ENCODE measurements around the gene KLHL11. TPM values are rescaled to one million over a fixed set of nuclear protein-coding genes. Genes with fewer than 3 reads are reported as not detected.
"Not testable (repeated sequence)": the region's sequence is repeated elsewhere in the genome, so short reads cannot be mapped to it uniquely, and the experiment has no call there.

The KLHL11 gene
- total and polyA plus RNA-seq, 4 donors: 0.63 to 27.7 (median 6.8) TPM

GRCh38 chr17:41849251-41849990 lies 15.8 kb downstream of the KLHL11 start:
- peaks cover 1 to 12% (median 9%) of the 10 kb centered on the region in 4 donors for H3K36me3 ChIP-seq (ENCODE audit: control insufficient read depth in 4 of 4, insufficient read depth in 4 of 4, low read length in 4 of 4)
- H3K27ac ChIP-seq (ENCODE audit: low read depth in 1 of 2, low read length in 1 of 2): no peak overlapping the region
- no peaks in the 10 kb centered on the region for H3K9me3 ChIP-seq (ENCODE audit: control insufficient read depth in 4 of 4, insufficient read depth in 3 of 4, low read length in 3 of 4)
- H3K9ac ChIP-seq (ENCODE audit: insufficient read depth in 1 of 2, low read length in 2 of 2): no peak overlapping the region
- no peak for ATAC-seq (ENCODE audit: insufficient read depth, low FRiP score)
- TF ChIP-seq CTCF (IDR thresholded peaks at IDR 0.05; ENCODE audit: control extremely low read depth, extremely low read depth): no peak
- peaks cover 0 to 10% (median 5%) of the 10 kb centered on the region in 5 donors for H3K4me1 ChIP-seq (ENCODE audit: control insufficient read depth in 5 of 5, insufficient read depth in 5 of 5, low read length in 5 of 5)
- H3K4me3 ChIP-seq: no peak overlapping the region
- DNase-seq: no peak
- no peaks in the 10 kb centered on the region for H3K27me3 ChIP-seq (ENCODE audit: control insufficient read depth in 3 of 3, insufficient read depth in 3 of 3, low read length in 2 of 3)
- 81 to 88% methylated on average over 4 of the region's 4 CpGs for WGBS, 2 donors

GRCh38 chr17:41848788-41849187 lies 16.4 kb downstream of the KLHL11 start:
- peaks cover 0 to 10% (median 5%) of the 10 kb centered on the region in 5 donors for H3K4me1 ChIP-seq (ENCODE audit: control insufficient read depth in 5 of 5, insufficient read depth in 5 of 5, low read length in 5 of 5)
- DNase-seq (no peak), ATAC-seq (ENCODE audit: insufficient read depth, low FRiP score) (no peak)
- H3K27me3 ChIP-seq (ENCODE audit: control insufficient read depth in 3 of 3, insufficient read depth in 3 of 3, low read length in 2 of 3): no peaks in the 10 kb centered on the region
- no peak overlapping the region for H3K9ac ChIP-seq (ENCODE audit: insufficient read depth in 1 of 2, low read length in 2 of 2)
- no peak overlapping the region for H3K27ac ChIP-seq (ENCODE audit: low read depth in 1 of 2, low read length in 1 of 2)
- H3K4me3 ChIP-seq: no peak overlapping the region
- H3K9me3 ChIP-seq (ENCODE audit: control insufficient read depth in 4 of 4, insufficient read depth in 3 of 4, low read length in 3 of 4): no peaks in the 10 kb centered on the region
- 74 to 86% methylated on average over 4 of the region's 4 CpGs for WGBS, 2 donors
- peaks cover 0 to 6% (median 4%) of the 10 kb centered on the region in 4 donors for H3K36me3 ChIP-seq (ENCODE audit: control insufficient read depth in 4 of 4, insufficient read depth in 4 of 4, low read length in 4 of 4)
- no peak for TF ChIP-seq CTCF (IDR thresholded peaks at IDR 0.05; ENCODE audit: control extremely low read depth, extremely low read depth)

- H3K4me1 ChIP-seq (ENCODE audit: control insufficient read depth in 5 of 5, insufficient read depth in 5 of 5, low read length in 5 of 5): peaks cover 0 to 6% (median 0%) of the 10 kb centered on the region in 5 donors
- no peak overlapping the region for H3K4me3 ChIP-seq
- H3K36me3 ChIP-seq (ENCODE audit: control insufficient read depth in 4 of 4, insufficient read depth in 4 of 4, low read length in 4 of 4): peaks cover 0 to 2% (median 0%) of the 10 kb centered on the region in 4 donors
- no peak overlapping the region for H3K9ac ChIP-seq (ENCODE audit: insufficient read depth in 1 of 2, low read length in 2 of 2)
- 93 to 94% methylated on average over 6 of the region's 6 CpGs for WGBS, 2 donors
- no peak overlapping the region for H3K27ac ChIP-seq (ENCODE audit: low read depth in 1 of 2, low read length in 1 of 2)
- no peaks in the 10 kb centered on the region for H3K27me3 ChIP-seq (ENCODE audit: control insufficient read depth in 3 of 3, insufficient read depth in 3 of 3, low read length in 2 of 3)
- DNase-seq: no peak
- H3K9me3 ChIP-seq (ENCODE audit: control insufficient read depth in 4 of 4, insufficient read depth in 3 of 4, low read length in 3 of 4): no peaks in the 10 kb centered on the region
- no peak for TF ChIP-seq CTCF (IDR thresholded peaks at IDR 0.05; ENCODE audit: control extremely low read depth, extremely low read depth)
- no peak for ATAC-seq (ENCODE audit: insufficient read depth, low FRiP score)
Measured at GRCh38 chr17:41844971-41845370, 20.3 kb downstream of the KLHL11 start.

GRCh38 chr17:41840781-41841180 lies 24.4 kb downstream of the KLHL11 start:
- DNase-seq; ATAC-seq (ENCODE audit: insufficient read depth, low FRiP score); H3K9ac ChIP-seq (ENCODE audit: insufficient read depth in 1 of 2, low read length in 2 of 2); H3K36me3 ChIP-seq (ENCODE audit: control insufficient read depth in 4 of 4, insufficient read depth in 4 of 4, low read length in 4 of 4); H3K27ac ChIP-seq (ENCODE audit: low read depth in 1 of 2, low read length in 1 of 2); H3K4me3 ChIP-seq; H3K27me3 ChIP-seq (ENCODE audit: control insufficient read depth in 3 of 3, insufficient read depth in 3 of 3, low read length in 2 of 3); H3K9me3 ChIP-seq (ENCODE audit: control insufficient read depth in 4 of 4, insufficient read depth in 3 of 4, low read length in 3 of 4); H3K4me1 ChIP-seq (ENCODE audit: control insufficient read depth in 5 of 5, insufficient read depth in 5 of 5, low read length in 5 of 5): not testable (repeated sequence)
- 58 to 87% methylated on average over 6 of the region's 6 CpGs for WGBS, 2 donors

GRCh38 chr17:41839448-41839847 lies 25.8 kb downstream of the KLHL11 start:
- 95 to 100% methylated on average over 2 of the region's 2 CpGs for WGBS, 2 donors
- ATAC-seq (ENCODE audit: insufficient read depth, low FRiP score); H3K27me3 ChIP-seq (ENCODE audit: control insufficient read depth in 3 of 3, insufficient read depth in 3 of 3, low read length in 2 of 3); DNase-seq; H3K9me3 ChIP-seq (ENCODE audit: control insufficient read depth in 4 of 4, insufficient read depth in 3 of 4, low read length in 3 of 4); H3K4me1 ChIP-seq (ENCODE audit: control insufficient read depth in 5 of 5, insufficient read depth in 5 of 5, low read length in 5 of 5); H3K27ac ChIP-seq (ENCODE audit: low read depth in 1 of 2, low read length in 1 of 2); H3K9ac ChIP-seq (ENCODE audit: insufficient read depth in 1 of 2, low read length in 2 of 2); H3K36me3 ChIP-seq (ENCODE audit: control insufficient read depth in 4 of 4, insufficient read depth in 4 of 4, low read length in 4 of 4); H3K4me3 ChIP-seq: not testable (repeated sequence)
